ENCODE data around the gene RETSAT.

Gene RETSAT

GRCh38 chr2:85309699-85310321, 44.5 kb downstream of the RETSAT start:
- Histone ChIP-seq H3K4me1 (ENCODE audit: control insufficient read depth, insufficient read depth, low read length, poor library complexity, severe bottlenecking) (peaks cover 21% of the 10 kb centered on the region), H3K36me3 (ENCODE audit: control insufficient read depth, insufficient read depth, low read length) (peaks cover 7% of the 10 kb centered on the region), H3K27ac (ENCODE audit: insufficient read depth, low read length, poor library complexity, severe bottlenecking) (peak overlapping the region; percentile 58), H3K27me3 (replicated peaks; ENCODE audit: control insufficient read depth, insufficient read depth, low read length, poor library complexity, severe bottlenecking) (no peaks in the 10 kb centered on the region), H3K9me3 (ENCODE audit: control insufficient read depth, low read length) (no peaks in the 10 kb centered on the region), H3K4me3 (ENCODE audit: insufficient read depth, low read depth, low read length, poor library complexity, severe bottlenecking) (peak overlapping the region; percentile 50)
- DNase-seq: no peak

GRCh38 chr2:85308896-85309555, 45.3 kb downstream of the RETSAT start:
- Histone ChIP-seq H3K36me3 (ENCODE audit: control insufficient read depth, insufficient read depth, low read length) (no peaks in the 10 kb centered on the region), H3K4me1 (ENCODE audit: control insufficient read depth, insufficient read depth, low read length, poor library complexity, severe bottlenecking) (peaks cover 21% of the 10 kb centered on the region), H3K27ac (ENCODE audit: insufficient read depth, low read length, poor library complexity, severe bottlenecking) (peak overlapping the region; percentile 58), H3K4me3 (ENCODE audit: insufficient read depth, low read depth, low read length, poor library complexity, severe bottlenecking) (peak overlapping the region; percentile 50), H3K27me3 (replicated peaks; ENCODE audit: control insufficient read depth, insufficient read depth, low read length, poor library complexity, severe bottlenecking) (no peaks in the 10 kb centered on the region), H3K9me3 (ENCODE audit: control insufficient read depth, low read length) (no peaks in the 10 kb centered on the region)
- DNase-seq: no peak

GRCh38 chr2:85308201-85308600, 46.1 kb downstream of the RETSAT start:
- H3K9me3 ChIP-seq (ENCODE audit: control insufficient read depth, low read length): no peaks in the 10 kb centered on the region
- no peaks in the 10 kb centered on the region for H3K36me3 ChIP-seq (ENCODE audit: control insufficient read depth, insufficient read depth, low read length)
- no peak overlapping the region for H3K4me3 ChIP-seq (ENCODE audit: insufficient read depth, low read depth, low read length, poor library complexity, severe bottlenecking)
- H3K4me1 ChIP-seq (ENCODE audit: control insufficient read depth, insufficient read depth, low read length, poor library complexity, severe bottlenecking): peaks cover 21% of the 10 kb centered on the region
- DNase-seq: no peak
- no peaks in the 10 kb centered on the region for H3K27me3 ChIP-seq (replicated peaks; ENCODE audit: control insufficient read depth, insufficient read depth, low read length, poor library complexity, severe bottlenecking)
- H3K27ac ChIP-seq (ENCODE audit: insufficient read depth, low read length, poor library complexity, severe bottlenecking): no peak overlapping the region

- peaks cover 21% of the 10 kb centered on the region for H3K4me1 ChIP-seq (ENCODE audit: control insufficient read depth, insufficient read depth, low read length, poor library complexity, severe bottlenecking)
- H3K9me3 ChIP-seq (ENCODE audit: control insufficient read depth, low read length): no peaks in the 10 kb centered on the region
- H3K27ac ChIP-seq (ENCODE audit: insufficient read depth, low read length, poor library complexity, severe bottlenecking): peak overlapping the region; percentile 25
- H3K36me3 ChIP-seq (ENCODE audit: control insufficient read depth, insufficient read depth, low read length): no peaks in the 10 kb centered on the region
- no peak for DNase-seq
- H3K27me3 ChIP-seq (replicated peaks; ENCODE audit: control insufficient read depth, insufficient read depth, low read length, poor library complexity, severe bottlenecking): no peaks in the 10 kb centered on the region
- no peak overlapping the region for H3K4me3 ChIP-seq (ENCODE audit: insufficient read depth, low read depth, low read length, poor library complexity, severe bottlenecking)
Observed at GRCh38 chr2:85307527-85307897, 46.8 kb downstream of the RETSAT start.

- Histone ChIP-seq H3K4me1 (ENCODE audit: control insufficient read depth, insufficient read depth, low read length, poor library complexity, severe bottlenecking) (peaks cover 7% of the 10 kb centered on the region), H3K36me3 (ENCODE audit: control insufficient read depth, insufficient read depth, low read length) (no peaks in the 10 kb centered on the region), H3K9me3 (ENCODE audit: control insufficient read depth, low read length) (no peaks in the 10 kb centered on the region), H3K4me3 (ENCODE audit: insufficient read depth, low read depth, low read length, poor library complexity, severe bottlenecking) (no peak overlapping the region), H3K27ac (ENCODE audit: insufficient read depth, low read length, poor library complexity, severe bottlenecking) (no peak overlapping the region), H3K27me3 (replicated peaks; ENCODE audit: control insufficient read depth, insufficient read depth, low read length, poor library complexity, severe bottlenecking) (no peaks in the 10 kb centered on the region)
- DNase-seq: no peak
Observed at GRCh38 chr2:85303780-85304531, 50.4 kb downstream of the RETSAT start.

- no peak for DNase-seq
- H3K4me1 ChIP-seq (ENCODE audit: control insufficient read depth, insufficient read depth, low read length, poor library complexity, severe bottlenecking): no peaks in the 10 kb centered on the region
- no peaks in the 10 kb centered on the region for H3K27me3 ChIP-seq (replicated peaks; ENCODE audit: control insufficient read depth, insufficient read depth, low read length, poor library complexity, severe bottlenecking)
- H3K9me3 ChIP-seq (ENCODE audit: control insufficient read depth, low read length): no peaks in the 10 kb centered on the region
- H3K36me3 ChIP-seq (ENCODE audit: control insufficient read depth, insufficient read depth, low read length): no peaks in the 10 kb centered on the region
- H3K4me3 ChIP-seq (ENCODE audit: insufficient read depth, low read depth, low read length, poor library complexity, severe bottlenecking): no peak overlapping the region
- H3K27ac ChIP-seq (ENCODE audit: insufficient read depth, low read length, poor library complexity, severe bottlenecking): no peak overlapping the region
Observed at GRCh38 chr2:85302121-85302520, 52.2 kb downstream of the RETSAT start.
